Retina (tissue), 1 donor: ENCODE measurements around the gene SMARCC2.
"Not testable (repeated sequence)": the region's sequence is repeated elsewhere in the genome, so short reads cannot be mapped to it uniquely, and the experiment has no call there.

Experiments
- DNase-seq: peaks from one replicate; pipeline ENCODE4 v3.0.0-alpha.2; 2016

SMARCC2 gene

GRCh38 chr12:56118688-56119357 is 70.5 kb downstream of the SMARCC2 start:
- no peak for DNase-seq

GRCh38 chr12:56117778-56118687 is 71.2 kb downstream of the SMARCC2 start, which contains the start of gene ZC3H10:
ZC3H10 (plus strand) TSS chr12:56118266; CDS start chr12:56120563, 2,297 bp downstream.
- peak; percentile 98 for DNase-seq

GRCh38 chr12:56117082-56117706 is 72.1 kb downstream of the SMARCC2 start:
- DNase-seq: not testable (repeated sequence)

DNA sequence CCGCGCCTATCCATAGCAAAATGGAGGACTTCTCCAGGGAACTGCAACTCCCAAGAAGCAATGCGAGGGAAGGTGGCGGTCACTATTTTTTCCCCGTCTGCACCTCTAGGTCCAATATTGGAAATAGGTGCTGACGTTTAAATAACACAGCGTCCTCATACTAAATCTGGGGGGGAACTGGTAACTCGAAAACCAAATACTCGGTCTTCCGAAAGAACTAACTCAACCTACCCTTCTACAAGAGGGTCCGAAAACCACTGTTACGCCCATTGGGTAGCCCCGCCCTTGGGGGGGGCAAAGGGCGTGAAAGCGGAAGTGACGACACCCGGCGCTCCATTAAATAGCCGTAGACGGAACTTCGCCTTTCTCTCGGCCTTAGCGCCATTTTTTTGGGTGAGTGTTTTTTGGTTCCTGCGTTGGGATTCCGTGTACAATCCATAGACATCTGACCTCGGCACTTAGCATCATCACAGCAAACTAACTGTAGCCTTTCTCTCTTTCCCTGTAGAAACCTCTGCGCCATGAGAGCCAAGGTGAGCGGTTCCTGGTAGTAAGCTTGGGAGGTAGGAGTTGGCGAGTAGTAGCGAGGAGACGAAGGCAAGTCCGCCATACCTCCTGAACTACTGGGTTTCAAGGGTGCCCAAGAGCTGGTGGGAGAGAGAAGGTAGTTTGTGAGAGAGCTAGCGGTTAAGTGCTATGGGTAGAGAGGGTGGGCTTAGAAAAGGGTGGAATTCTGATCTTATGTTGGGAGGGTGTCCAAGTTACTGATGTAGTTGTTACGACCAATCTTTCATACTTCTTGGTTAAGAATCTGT is 72.8 kb downstream of the SMARCC2 start, which contains the start of gene RPL41:
Gene RPL41 (plus strand): TSS at position 367 of the 815 bp plus-strand sequence.
- peak; percentile 99 for DNase-seq

GRCh38 chr12:56115329-56115728 is 74.0 kb downstream of the SMARCC2 start:
- DNase-seq: no peak

DNA sequence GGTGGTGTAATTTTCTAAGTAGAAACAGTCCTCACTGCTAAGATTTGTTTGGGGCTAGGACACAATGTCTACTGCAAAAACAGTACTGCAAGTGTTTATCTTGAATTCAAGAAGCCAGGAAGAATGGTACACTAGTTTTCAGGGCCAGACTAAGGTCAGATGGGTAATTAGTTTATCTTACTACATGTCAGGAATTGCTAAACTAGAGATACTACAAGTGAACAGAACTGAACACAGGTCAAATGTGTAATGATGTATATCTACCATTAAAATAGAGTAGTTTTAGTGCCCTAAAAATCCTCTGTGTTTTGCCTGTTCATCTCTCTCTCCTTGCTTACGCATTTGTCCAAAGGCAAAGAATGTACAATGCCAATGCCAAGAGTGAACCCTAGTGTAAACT is 75.2 kb downstream of the SMARCC2 start:
- no peak for DNase-seq
